Panc1 (cell line): ENCODE data around the gene CCDC182. TPM values are rescaled to one million over a fixed set of nuclear protein-coding genes. Genes with fewer than 3 reads are reported as not detected.

ENCODE experiments used
- ATAC-seq: fragments of 200-7000 bp; cut with Tn5 transposase; 2 replicates; pipeline ENCODE4 v1.9.1; 2020; ENCODE audit warnings: mild to moderate bottlenecking, moderate library complexity
- BruUV-seq: library from RNA; stranded (reverse); fragments of 400-500 nt; replicated peaks from 2 replicates; lab custom pipeline; 2021; lab: Mats Ljungman, UMichigan
- CTCF ChIA-PET: fragments of 300-600 bp; sonication (Branson Sonifier 250); formaldehyde crosslinking; loops from one replicate; lab custom pipeline; 2022; ENCODE audit warnings: antibody characterized with exemption; lab: Charles Lee
- POLR2A ChIA-PET: fragments of 300-600 bp; sonication (Branson Sonifier 250); formaldehyde crosslinking; loops from one replicate; lab custom pipeline; 2022; ENCODE audit warnings: antibody characterized with exemption; lab: Charles Lee
- DNase-seq: peaks from one replicate; pipeline ENCODE4 v3.0.0-alpha.2; 2010; ENCODE audit warnings: low read depth, low spot score
- H3K27ac ChIP-seq: 2 replicates; pipeline ENCODE4 v1.5.1; 2011; ENCODE audit warnings: mild to moderate bottlenecking, low read length, inconsistent platforms
- H3K27me3 ChIP-seq: fragments of 200-500 bp; sonication (Bioruptor generic); 2 replicates; pipeline ENCODE4 v1.6.0; 2014; ENCODE audit warnings: low read length, inconsistent platforms; ENCODE audit not compliant: control insufficient read depth, insufficient read depth
- H3K36me3 ChIP-seq: fragments of 200-500 bp; sonication (Bioruptor generic); 2 replicates; pipeline ENCODE4 v1.5.1; 2014; ENCODE audit warnings: inconsistent platforms, mild to moderate bottlenecking, low read length, moderate library complexity; ENCODE audit not compliant: control insufficient read depth, insufficient read depth
- H3K4me1 ChIP-seq: 2 replicates; pipeline ENCODE4 v1.5.1; 2011; ENCODE audit warnings: inconsistent platforms, mild to moderate bottlenecking, low read length, moderate library complexity; ENCODE audit not compliant: control insufficient read depth, insufficient read depth
- H3K4me3 ChIP-seq, 2 experiments: 2 replicates each; pipeline ENCODE4 v1.5.1; 2011 to 2012; ENCODE audit warnings: low read depth in 2 of 2, low read length in 2 of 2, mild to moderate bottlenecking in 2 of 2, inconsistent platforms in 1 of 2, moderate library complexity in 1 of 2
- H3K9me3 ChIP-seq: fragments of 200-500 bp; sonication (Bioruptor generic); 2 replicates; pipeline ENCODE4 v1.5.1; 2014; ENCODE audit warnings: low read depth, mild to moderate bottlenecking, inconsistent platforms, low read length, moderate library complexity; ENCODE audit not compliant: control insufficient read depth, insufficient read depth
- CTCF ChIP-seq: fragments of 450-650 bp; IDR thresholded peaks from 2 replicates; pipeline ENCODE4 v1.5.1; 2017; ENCODE audit warnings: mild to moderate bottlenecking
- POLR2AphosphoS5 ChIP-seq: IDR thresholded peaks from 2 replicates; pipeline ENCODE4 v1.6.1; 2012; ENCODE audit warnings: mild to moderate bottlenecking, low read depth, low read length, moderate library complexity
- REST ChIP-seq, 2 experiments: IDR thresholded peaks; 2 replicates each; pipeline ENCODE4 v1.6.1; 2011 to 2012; ENCODE audit warnings: low read depth in 2 of 2, control low read depth in 1 of 2, low read length in 1 of 2, mild to moderate bottlenecking in 1 of 2, moderate library complexity in 1 of 2; ENCODE audit not compliant: insufficient read depth in 1 of 2
- SIN3A ChIP-seq: IDR thresholded peaks from 2 replicates; pipeline ENCODE4 v1.6.1; 2012; ENCODE audit warnings: low read depth, mild to moderate bottlenecking, low read length, moderate library complexity, borderline replicate concordance; ENCODE audit not compliant: insufficient read depth
- TCF7L2 ChIP-seq: IDR thresholded peaks from 2 replicates; pipeline ENCODE4 v1.6.1; 2011; ENCODE audit warnings: mild to moderate bottlenecking, low read depth, low read length, inconsistent platforms
- in situ Hi-C: cut with HindIII; loops from 2 replicates; pipeline ENCODE4 v1.10.0; 2016; ENCODE audit warnings: low sequenced_read_pairs, low pct_unique_long_range_greater_than_20kb
- intact Hi-C: fragments of 100-400 bp; cut with micrococcal nuclease; formaldehyde crosslinking; loops from one replicate; pipeline ENCODE4 v1.10.0; 2022; ENCODE audit not compliant: unreplicated experiment
- total RNA-seq: library from RNA; stranded (reverse); gene quantifications from one replicate; pipeline ENCODE4 v1.2.1, GENCODE V29; 2021; ENCODE audit not compliant: unreplicated experiment

CCDC182 gene
- total RNA-seq, 1 experiment from 2014 or later: not detected

GRCh38 chr17:57718878-57719277, 26.2 kb downstream of the CCDC182 start:
- CTCF ChIA-PET: interaction anchor here (0.8 kb wide), 1 partner anchor 29 kb away, joined by 3 read pairs; no protein-coding TSS in a partner anchor
- intact Hi-C loops: no loop called here
- Histone ChIP-seq H3K4me1 (no peaks in the 10 kb centered on the region), H3K27me3 (peaks cover 47% of the 10 kb centered on the region), H3K4me3 (no peak overlapping the region), H3K9me3 (no peaks in the 10 kb centered on the region), H3K36me3 (peaks cover 2% of the 10 kb centered on the region; the same call in 1 of the 2 replicates), H3K27ac (no peak overlapping the region)
- POLR2A ChIA-PET: no interaction called here
- BruUV-seq: no TSS peak
- no peak for TF ChIP-seq POLR2AphosphoS5
- no peak for TF ChIP-seq REST (IDR thresholded peaks at IDR 0.05; ENCODE audit: insufficient read depth in 1 of 2, low read depth in 2 of 2, low read length in 1 of 2)
- no peak for TF ChIP-seq SIN3A
- TF ChIP-seq TCF7L2: no peak
- ATAC-seq (no peak), DNase-seq (no peak)
- in situ Hi-C loops: no loop called here

- in situ Hi-C loops: no loop called here
Observed at GRCh38 chr17:57715981-57716380, 29.1 kb downstream of the CCDC182 start.

More at GRCh38 chr17:57715981-57716380, 29.1 kb downstream of the CCDC182 start:
- no peak overlapping the region for H3K27ac ChIP-seq
- TF ChIP-seq POLR2AphosphoS5: no peak
- no peak for TF ChIP-seq SIN3A
- no peak for TF ChIP-seq TCF7L2
- TF ChIP-seq REST (IDR thresholded peaks at IDR 0.05; ENCODE audit: insufficient read depth in 1 of 2, low read depth in 2 of 2, low read length in 1 of 2): no peak
- TF ChIP-seq CTCF: no peak
- H3K4me3 ChIP-seq: no peak overlapping the region
- intact Hi-C loops: no loop called here
- ATAC-seq (no peak), DNase-seq (no peak)
- CTCF ChIA-PET: no interaction called here
- POLR2A ChIA-PET: no interaction called here
- peaks cover 69% of the 10 kb centered on the region for H3K27me3 ChIP-seq
- H3K4me1 ChIP-seq: no peaks in the 10 kb centered on the region
- no peaks in the 10 kb centered on the region for H3K9me3 ChIP-seq
- peaks cover 2% of the 10 kb centered on the region; the same call in 1 of the 2 replicates for H3K36me3 ChIP-seq
- no TSS peak for BruUV-seq
